ENCODE results near the gene TCTN1. TPM values are rescaled to one million over a fixed set of nuclear protein-coding genes. Genes with fewer than 3 reads are reported as not detected.
A peak's percentile ranks its signal among the peaks of the same experiment; 100 is the strongest.

Gene TCTN1
- total RNA-seq, 1 experiment from 2014 or later = 27.0 TPM

GRCh38 chr12:110697236-110697635 is 83.3 kb downstream of the TCTN1 start (continued):
- no peak for TF ChIP-seq YY1 (IDR thresholded peaks at IDR 0.05; ENCODE audit: extremely low read depth, insufficient replicate concordance, low read depth, low read length)

DNA sequence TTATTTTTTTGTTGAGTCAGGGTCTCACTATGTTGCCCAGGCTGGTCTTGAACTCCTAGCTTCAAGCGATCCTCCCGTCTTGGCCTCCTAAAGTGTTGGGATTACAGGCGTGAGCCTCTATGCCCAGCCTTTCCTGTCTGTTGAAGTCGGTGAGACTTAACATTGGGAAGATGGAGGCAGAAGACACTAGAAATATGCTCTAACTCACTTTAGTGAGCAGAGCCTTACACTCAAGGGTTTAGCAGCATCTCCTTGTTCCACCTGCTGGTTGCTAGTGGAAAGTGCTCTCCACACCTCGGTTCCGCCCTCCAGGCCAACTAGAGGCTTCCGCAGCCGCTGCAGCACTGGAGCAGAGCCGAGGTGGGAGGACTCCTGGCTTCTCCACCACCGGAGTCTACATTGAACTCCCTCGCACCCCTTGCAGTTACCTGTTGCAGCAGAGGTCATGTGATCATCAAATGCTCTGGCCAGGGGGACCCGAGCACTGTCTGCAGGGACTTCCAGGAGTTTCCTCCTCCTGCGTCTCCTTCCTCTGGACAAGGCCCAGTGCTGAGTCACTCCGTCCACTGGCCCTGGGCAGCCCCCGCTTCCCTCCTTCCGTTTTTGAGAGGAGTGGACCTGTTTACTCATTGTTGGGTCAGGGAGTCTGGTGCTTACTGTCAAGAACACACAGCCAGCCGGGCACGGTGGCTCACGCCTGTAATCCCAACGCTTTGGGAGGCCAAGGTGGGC is 84.4 kb downstream of the TCTN1 start:
- Histone ChIP-seq H3K27me3 (ENCODE audit: insufficient read depth, low read length) (no peaks in the 10 kb centered on the region), H3K4me3 (replicated peaks in 1 of 2; ENCODE audit: low read depth in 1 of 2, low read length in 2 of 2) (peak overlapping the region in 1 of 2 experiments; percentile 30; a peak in 1 of 4 replicates), H3K9ac (ENCODE audit: low read length) (peak overlapping the region; percentile 18; the same call in 1 of the 2 replicates), H3K79me2 (ENCODE audit: insufficient read depth, low read length) (no peaks in the 10 kb centered on the region), H3K9me2 (ENCODE audit: insufficient read depth) (no peaks in the 10 kb centered on the region), H2AFZ (ENCODE audit: low read depth, low read length, poor library complexity, severe bottlenecking) (peak overlapping the region; percentile 97), H3K4me1 (ENCODE audit: control insufficient read depth in 1 of 2, insufficient read depth in 2 of 2, low read length in 2 of 2) (peaks cover 6 to 14% of the 10 kb centered on the region in 2 experiments), H3K9me3 (ENCODE audit: control insufficient read depth in 1 of 2, insufficient read depth in 1 of 2, low read depth in 1 of 2, low read length in 2 of 2) (no peaks in the 10 kb centered on the region), H3K36me3 (ENCODE audit: control insufficient read depth in 1 of 2, insufficient read depth in 2 of 2, low read length in 2 of 2) (no peaks in the 10 kb centered on the region), H4K20me1 (ENCODE audit: insufficient read depth) (no peaks in the 10 kb centered on the region), H3K27ac (ENCODE audit: low read depth, low read length) (peak overlapping the region; percentile 49), H3K4me2 (ENCODE audit: low read length) (peak overlapping the region; percentile 75)
- POLR2A ChIA-PET = no interaction called here
- intact Hi-C loops (cut with micrococcal nuclease) = loop anchor here (1.0 to 10.0 kb wide), 2 partner anchors 84 to 230 kb away; partner anchors contain the start of genes FAM216A, GPN3 and TCTN1
- TF ChIP-seq CBX3 (IDR thresholded peaks at IDR 0.05; ENCODE audit: low read depth) (peak; percentile 34; the same call in 1 of the 2 replicates), ZFX (IDR thresholded peaks at IDR 0.05) (peak; percentile 12; the same call in 1 of the 2 replicates), POLR2AphosphoS5 (IDR thresholded peaks at IDR 0.05; ENCODE audit: low read depth, low read length) (peak; percentile 43; the same call in 1 of the 2 replicates), ZNF274 (IDR thresholded peaks at IDR 0.05; ENCODE audit: low read depth, low read length) (no peak), RAD21 (IDR thresholded peaks at IDR 0.05; ENCODE audit: low read depth) (peak; percentile 86), EGR1 (IDR thresholded peaks at IDR 0.05; ENCODE audit: low read depth) (no peak), SP1 (IDR thresholded peaks at IDR 0.05; ENCODE audit: low read depth) (0 out of 2 replicates have a peak, but pooled peaks have one; percentile 21)
- TF ChIP-seq, protein P1, sequence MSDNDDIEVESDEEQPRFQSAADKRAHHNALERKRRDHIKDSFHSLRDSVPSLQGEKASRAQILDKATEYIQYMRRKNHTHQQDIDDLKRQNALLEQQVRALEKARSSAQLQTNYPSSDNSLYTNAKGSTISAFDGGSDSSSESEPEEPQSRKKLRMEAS (IDR thresholded peaks at IDR 0.05) = 0 out of 2 replicates have a peak, but pooled peaks have one; percentile 31
- TF ChIP-seq, protein P2, sequence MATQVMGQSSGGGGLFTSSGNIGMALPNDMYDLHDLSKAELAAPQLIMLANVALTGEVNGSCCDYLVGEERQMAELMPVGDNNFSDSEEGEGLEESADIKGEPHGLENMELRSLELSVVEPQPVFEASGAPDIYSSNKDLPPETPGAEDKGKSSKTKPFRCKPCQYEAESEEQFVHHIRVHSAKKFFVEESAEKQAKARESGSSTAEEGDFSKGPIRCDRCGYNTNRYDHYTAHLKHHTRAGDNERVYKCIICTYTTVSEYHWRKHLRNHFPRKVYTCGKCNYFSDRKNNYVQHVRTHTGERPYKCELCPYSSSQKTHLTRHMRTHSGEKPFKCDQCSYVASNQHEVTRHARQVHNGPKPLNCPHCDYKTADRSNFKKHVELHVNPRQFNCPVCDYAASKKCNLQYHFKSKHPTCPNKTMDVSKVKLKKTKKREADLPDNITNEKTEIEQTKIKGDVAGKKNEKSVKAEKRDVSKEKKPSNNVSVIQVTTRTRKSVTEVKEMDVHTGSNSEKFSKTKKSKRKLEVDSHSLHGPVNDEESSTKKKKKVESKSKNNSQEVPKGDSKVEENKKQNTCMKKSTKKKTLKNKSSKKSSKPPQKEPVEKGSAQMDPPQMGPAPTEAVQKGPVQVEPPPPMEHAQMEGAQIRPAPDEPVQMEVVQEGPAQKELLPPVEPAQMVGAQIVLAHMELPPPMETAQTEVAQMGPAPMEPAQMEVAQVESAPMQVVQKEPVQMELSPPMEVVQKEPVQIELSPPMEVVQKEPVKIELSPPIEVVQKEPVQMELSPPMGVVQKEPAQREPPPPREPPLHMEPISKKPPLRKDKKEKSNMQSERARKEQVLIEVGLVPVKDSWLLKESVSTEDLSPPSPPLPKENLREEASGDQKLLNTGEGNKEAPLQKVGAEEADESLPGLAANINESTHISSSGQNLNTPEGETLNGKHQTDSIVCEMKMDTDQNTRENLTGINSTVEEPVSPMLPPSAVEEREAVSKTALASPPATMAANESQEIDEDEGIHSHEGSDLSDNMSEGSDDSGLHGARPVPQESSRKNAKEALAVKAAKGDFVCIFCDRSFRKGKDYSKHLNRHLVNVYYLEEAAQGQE (IDR thresholded peaks at IDR 0.05; ENCODE audit: low read depth) = no peak
- TF ChIP-seq, protein P3, sequence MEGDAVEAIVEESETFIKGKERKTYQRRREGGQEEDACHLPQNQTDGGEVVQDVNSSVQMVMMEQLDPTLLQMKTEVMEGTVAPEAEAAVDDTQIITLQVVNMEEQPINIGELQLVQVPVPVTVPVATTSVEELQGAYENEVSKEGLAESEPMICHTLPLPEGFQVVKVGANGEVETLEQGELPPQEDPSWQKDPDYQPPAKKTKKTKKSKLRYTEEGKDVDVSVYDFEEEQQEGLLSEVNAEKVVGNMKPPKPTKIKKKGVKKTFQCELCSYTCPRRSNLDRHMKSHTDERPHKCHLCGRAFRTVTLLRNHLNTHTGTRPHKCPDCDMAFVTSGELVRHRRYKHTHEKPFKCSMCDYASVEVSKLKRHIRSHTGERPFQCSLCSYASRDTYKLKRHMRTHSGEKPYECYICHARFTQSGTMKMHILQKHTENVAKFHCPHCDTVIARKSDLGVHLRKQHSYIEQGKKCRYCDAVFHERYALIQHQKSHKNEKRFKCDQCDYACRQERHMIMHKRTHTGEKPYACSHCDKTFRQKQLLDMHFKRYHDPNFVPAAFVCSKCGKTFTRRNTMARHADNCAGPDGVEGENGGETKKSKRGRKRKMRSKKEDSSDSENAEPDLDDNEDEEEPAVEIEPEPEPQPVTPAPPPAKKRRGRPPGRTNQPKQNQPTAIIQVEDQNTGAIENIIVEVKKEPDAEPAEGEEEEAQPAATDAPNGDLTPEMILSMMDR (IDR thresholded peaks at IDR 0.05 in 2 of 3, conservative IDR thresholded peaks at IDR 0.05 in 1 of 3; ENCODE audit: borderline replicate concordance in 1 of 3, insufficient read depth in 1 of 3, low read depth in 2 of 3, low read length in 2 of 3) = peak; percentile 79 to 81 (median 80); a peak in 5 of 6 replicates
- DNase-seq (ENCODE audit: low read depth, low spot score) (peak; percentile 82), ATAC-seq (peak; percentile 98)
- CTCF ChIA-PET = interaction anchor here (1.1 kb wide), 1 partner anchor 248 kb away, joined by 3 read pairs; the partner anchor contains the start of gene ARPC3
- RAD21 ChIA-PET (ENCODE audit: low non-redundant PET in 1 of 2, low total read pairs in 2 of 2, uncharacterized antibody in 2 of 2, unreplicated experiment in 2 of 2) = no interaction called here
- BruUV-seq (replicated peaks) = no TSS peak

Data from HCT116 (cell line).